Renal pelvis (tissue), 4 donors: ENCODE data around the gene TTC28. TPM values are rescaled to one million over a fixed set of nuclear protein-coding genes. Genes with fewer than 3 reads are reported as not detected.
"Not testable (repeated sequence)": the region's sequence is repeated elsewhere in the genome, so short reads cannot be mapped to it uniquely, and the experiment has no call there.

Experiments used
- DNase-seq: peaks from one replicate; pipeline ENCODE4 v3.0.0-alpha.2; 2013
- polyA plus RNA-seq, 3 donors: library from polyadenylated mRNA; unstranded; fragments of 120-200 nt; gene quantifications; one replicate each; pipeline ENCODE4 v1.2.1, GENCODE V29; 2013; ENCODE audit not compliant: insufficient read length in 3 of 3

The TTC28 gene
- polyA plus RNA-seq, 3 donors = 31.4 to 47.3 (median 36.4) TPM

- not testable (repeated sequence) for DNase-seq
Measured at GRCh38 chr22:28566920-28567499, 112.6 kb downstream of the TTC28 start.

DNA sequence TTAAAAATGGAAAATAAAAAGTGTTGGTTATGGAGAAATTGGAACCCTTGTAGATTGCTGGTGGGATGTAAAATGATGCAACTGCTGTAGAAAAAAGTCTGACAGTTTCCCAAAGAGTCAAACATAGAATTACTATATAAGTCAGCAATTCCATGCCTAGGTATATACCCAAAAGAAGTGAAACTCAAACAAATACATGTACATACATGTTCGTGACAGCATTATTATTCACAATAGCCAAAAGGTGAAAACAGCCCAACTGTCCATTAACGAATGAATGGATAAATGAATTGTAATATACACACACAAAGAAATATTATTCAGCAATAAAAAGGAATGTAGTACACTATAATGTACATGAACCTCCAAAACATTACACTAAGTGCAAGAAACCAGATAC, 116.0 kb downstream of the TTC28 start:
- DNase-seq = no peak

GRCh38 chr22:28562324-28562723, 117.3 kb downstream of the TTC28 start:
- no peak for DNase-seq

- not testable (repeated sequence) for DNase-seq
Measured at GRCh38 chr22:28560743-28561101, 118.9 kb downstream of the TTC28 start.

GRCh38 chr22:28560046-28560742, 119.4 kb downstream of the TTC28 start:
- no peak for DNase-seq

DNA sequence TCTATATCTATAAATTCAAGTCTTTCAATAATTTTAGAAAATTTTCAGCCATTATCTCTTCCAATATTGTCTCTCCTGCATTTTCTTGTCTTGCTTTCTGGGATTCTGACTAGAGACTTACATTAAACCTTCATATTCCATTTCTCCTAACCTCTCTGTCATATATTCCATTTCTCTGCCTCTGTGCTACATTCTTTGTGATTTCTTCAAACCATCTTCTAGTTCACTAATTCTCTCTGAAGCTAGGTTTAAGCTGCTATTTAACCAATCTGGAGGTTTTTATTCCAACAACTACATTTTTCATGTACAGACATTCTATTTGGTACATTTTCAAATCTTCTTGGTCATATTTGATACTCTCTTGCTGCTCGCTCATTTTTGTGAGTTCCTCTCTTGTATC, 122.5 kb downstream of the TTC28 start:
- DNase-seq = no peak

- DNase-seq = not testable (repeated sequence)
Measured at GRCh38 chr22:28553108-28553866, 126.4 kb downstream of the TTC28 start.

DNA sequence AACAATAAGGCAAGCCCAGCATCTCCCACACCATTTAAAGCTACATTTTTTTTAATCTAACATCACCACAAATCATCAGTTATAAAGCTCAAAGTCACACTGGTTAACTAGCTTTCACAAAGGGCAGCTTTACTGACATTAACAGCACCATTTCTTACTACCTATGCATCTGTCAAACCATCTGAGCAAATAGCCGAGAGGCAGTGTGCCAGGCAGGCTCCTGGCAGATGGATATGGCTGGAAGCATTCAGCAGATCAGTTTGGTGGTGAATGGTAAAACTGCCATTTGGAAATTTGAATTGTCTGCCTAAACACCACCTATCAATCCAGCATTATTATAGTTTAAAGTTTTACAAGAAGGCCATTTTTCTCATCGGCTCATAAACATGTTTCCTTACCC, 131.2 kb downstream of the TTC28 start:
- no peak for DNase-seq

DNA sequence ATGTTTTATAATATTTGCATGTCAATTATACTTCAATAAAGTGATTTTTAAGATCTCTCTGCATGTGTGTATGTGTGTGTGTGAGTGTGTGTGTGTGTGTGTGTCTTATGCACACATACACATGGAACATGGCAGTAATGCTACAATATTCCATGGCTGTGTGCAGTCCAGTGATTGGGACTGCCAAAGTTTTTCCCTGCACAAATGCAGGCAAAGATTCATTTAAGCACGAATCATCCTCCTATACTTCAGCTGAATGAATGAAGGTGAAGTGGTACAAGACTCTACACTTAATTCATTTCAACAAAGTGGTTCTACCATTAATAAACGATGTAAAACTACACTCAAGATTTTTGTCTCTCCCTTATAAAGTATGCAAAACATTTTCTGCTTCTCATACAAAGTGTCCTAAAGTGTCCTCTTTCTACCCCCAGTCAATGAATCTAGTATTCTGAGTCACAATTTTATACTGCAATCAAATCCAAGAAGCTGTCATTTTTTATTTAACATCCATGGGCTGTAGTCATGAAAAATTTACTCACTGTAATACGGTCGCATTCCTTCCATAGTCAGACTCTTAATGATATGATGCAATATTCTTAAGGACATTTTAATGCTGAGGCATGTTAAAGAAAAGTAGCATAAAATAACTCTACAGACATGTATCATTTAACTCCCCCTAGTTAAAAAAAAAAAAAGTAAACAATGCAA, 132.4 kb downstream of the TTC28 start:
- peak; percentile 48 for DNase-seq

DNA sequence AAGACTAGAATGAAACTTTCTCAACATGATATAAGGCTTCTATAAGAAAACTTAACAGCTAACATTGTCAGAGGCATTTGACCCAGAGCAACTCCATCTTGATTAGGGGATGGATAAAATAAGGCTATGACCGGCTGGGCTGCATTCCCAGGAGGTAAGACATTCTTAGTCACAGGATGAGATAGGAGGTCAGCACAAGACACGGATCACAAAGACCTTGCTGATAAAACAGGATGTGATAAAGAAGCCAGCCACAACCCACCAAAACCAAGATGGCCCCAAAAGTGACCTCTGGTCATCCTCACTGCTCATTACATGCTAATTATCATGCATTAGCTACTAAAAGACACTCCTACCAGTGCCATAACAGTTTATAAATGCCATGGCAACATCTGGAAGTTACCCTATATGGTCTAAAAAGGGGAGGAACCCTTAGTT, 135.2 kb downstream of the TTC28 start:
- DNase-seq = no peak

DNA sequence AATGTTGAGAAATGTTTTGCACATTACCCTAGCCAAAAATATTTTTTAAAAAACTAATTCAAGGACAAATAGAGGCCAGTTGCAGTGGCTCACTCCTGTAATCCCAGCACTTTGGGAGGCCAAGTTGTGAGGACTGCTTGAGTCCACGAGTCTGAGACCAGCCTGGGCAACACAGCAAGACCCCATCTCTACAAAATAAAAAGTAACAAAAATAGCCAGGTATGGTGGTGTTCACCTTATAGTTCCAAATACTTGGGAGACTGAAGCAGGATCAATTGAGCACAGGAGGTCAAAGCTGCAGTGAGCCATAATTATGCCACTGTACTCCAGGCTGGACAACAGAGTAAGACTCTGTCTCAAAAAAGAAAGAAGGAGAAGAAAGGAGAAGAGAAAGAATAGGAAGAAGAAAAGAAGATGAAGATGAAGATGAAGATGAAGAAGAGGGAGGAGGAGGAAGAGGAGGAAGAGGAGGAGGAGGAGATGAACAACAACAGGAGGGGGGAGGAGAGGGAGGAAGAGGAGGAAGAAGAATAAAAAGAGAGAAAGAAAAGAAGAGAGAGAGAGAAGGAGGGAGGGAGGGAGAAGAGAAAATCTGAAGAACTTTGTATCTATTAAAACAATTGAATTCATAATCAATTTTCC, 136.5 kb downstream of the TTC28 start:
- no peak for DNase-seq

DNA sequence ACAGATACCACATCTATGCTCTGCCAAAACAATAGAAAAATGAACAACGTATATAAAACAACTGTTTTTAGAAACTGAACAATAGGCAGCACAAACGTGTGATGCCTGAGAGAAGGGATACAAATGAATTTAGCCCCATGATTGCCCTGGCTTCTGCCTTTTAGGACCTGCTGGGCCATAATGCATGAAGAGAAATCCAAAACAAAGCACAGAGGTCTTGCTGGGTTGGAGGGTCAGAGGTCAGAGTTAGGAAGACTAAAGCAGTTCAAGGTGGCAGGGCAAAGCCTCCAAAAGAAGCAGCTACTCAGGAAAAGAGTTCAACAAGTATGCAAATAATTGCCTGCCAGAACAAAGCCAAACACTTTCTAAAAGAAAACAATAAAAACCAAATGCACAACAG, 138.5 kb downstream of the TTC28 start:
- DNase-seq = no peak

GRCh38 chr22:28538922-28539321, 140.7 kb downstream of the TTC28 start:
- no peak for DNase-seq

GRCh38 chr22:28530565-28530964, 149.1 kb downstream of the TTC28 start:
- DNase-seq = not testable (repeated sequence)

GRCh38 chr22:28529144-28529543, 150.5 kb downstream of the TTC28 start:
- not testable (repeated sequence) for DNase-seq

DNA sequence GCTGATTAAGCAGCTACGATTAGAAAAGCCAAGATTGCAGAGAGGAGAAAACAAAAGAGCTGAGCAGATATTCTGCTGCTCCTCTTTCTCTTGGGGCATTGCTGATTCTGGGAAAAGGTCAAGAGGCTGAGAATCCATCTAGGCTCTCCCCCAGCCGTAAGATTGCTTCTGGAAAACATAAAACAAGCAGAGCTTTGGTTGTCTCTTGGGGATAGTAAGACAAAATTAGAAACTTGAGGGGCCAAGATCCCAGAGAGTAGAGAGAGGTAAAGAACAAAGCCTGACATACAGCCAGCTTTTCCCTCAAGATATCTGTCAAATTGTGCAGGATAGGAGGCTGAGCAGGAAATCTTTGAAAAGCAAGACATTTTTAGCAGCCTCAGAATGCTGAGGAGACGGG, 158.2 kb downstream of the TTC28 start:
- no peak for DNase-seq

- DNase-seq = no peak
Measured at GRCh38 chr22:28514321-28514821, 165.3 kb downstream of the TTC28 start.

DNA sequence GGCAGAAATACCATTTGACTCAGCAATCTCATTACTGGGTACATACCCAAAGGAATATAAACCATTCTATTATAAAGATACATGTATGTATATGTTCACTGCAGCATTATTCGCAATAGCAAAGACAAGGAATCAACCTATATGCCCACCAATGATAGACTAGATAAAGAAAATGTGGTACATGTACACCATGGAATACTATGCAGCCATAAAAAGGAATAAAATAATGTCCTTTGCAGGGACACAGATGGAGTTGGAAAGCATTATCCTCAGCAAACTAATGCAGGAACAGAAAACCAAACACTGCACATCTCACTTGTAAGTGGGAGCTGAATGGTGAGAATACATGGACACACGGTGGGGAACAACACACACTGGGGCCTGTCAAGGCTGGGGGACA, 167.3 kb downstream of the TTC28 start:
- DNase-seq = not testable (repeated sequence)

DNA sequence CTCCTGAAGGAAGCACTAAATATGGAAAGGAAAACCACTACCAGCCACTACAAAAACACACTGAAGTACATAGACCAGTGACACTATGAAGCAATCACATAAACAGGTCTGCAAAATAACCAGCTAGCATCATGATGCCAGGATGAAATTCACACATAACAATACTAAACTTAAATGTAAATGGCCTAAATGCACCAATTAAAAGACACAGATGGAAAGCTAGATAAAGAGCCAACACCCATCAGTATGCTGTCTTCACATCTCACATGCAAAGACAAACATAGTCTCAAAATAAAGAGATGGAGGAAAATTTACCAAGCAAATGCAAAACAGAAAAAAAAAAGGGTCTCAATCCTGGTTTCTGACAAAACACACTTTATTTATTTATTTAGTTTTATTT, 171.7 kb downstream of the TTC28 start:
- no peak for DNase-seq

DNA sequence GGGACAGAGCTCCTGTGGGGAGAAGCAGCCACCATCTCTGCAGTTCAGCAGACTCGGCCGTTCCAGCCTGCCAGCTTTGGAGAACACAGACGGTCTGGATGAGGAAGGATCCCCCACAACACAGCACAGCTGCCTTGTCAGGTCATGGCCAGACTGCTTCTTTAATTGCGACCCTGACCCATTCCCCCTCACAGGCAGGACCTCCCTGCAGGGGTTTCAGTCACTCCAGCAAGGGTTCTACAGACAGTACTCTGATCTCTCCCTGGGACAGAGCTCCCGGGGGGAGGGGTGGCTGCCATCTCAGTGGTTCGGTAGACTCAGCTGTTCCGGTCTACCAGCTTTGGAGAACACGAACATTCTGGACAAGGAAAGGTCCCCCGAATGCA, 173.5 kb downstream of the TTC28 start:
- DNase-seq = no peak

DNA sequence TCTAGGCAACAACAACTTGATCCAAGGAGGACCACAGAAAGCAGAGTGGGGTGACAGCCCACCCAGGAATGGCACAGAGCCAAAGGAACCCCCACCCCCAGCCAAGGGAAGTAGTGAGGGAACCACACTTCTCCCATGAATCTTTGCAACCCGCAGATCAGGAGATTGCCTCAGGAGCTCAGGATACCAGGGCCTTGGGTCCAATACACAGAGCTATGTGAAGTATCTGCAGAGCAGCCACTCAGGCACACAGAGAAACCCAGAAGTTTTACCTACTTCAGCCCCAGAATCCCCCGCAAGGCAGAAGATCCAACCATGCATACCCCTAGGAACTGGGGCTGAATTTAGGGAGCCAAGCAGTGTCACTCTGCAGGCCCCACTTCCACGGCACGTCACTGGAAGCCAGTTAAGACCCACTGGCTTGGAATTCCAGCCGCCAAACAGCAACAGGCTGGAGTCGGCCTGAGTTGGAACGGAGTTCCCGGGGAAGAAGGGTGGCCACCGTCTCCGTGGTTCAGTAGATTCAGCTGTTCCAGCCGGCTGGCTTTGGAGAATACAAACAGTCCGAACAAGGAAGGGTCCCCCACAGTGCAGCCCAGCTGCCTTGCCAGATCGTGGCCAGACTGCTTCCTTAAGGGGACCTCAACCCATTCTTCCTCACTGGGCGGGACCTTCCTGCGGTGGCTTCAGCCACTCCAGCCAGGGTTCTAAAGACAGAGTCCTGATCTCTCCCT, 174.1 kb downstream of the TTC28 start:
- DNase-seq = peak; percentile 59
